DOHH2 (cell line): ENCODE results near the gene DDX51.

Experiments used
- EZH2phosphoT487 ChIP-seq: fragments of 200-600 bp; sonication (generic); IDR thresholded peaks from 2 replicates; pipeline ENCODE4 v1.6.1; 2017; ENCODE audit warnings: borderline replicate concordance, mild to moderate bottlenecking, antibody characterized with exemption, low read length, moderate library complexity, mixed read lengths
- TF ChIP-seq, protein P1 (sequence below): fragments of 200-600 bp; sonication (generic); IDR thresholded peaks from one replicate; pipeline ENCODE4 v1.5.1; 2014; ENCODE audit warnings: antibody characterized with exemption, mild to moderate bottlenecking, low read depth, low read length; ENCODE audit not compliant: poor library complexity, severe bottlenecking

DNA sequence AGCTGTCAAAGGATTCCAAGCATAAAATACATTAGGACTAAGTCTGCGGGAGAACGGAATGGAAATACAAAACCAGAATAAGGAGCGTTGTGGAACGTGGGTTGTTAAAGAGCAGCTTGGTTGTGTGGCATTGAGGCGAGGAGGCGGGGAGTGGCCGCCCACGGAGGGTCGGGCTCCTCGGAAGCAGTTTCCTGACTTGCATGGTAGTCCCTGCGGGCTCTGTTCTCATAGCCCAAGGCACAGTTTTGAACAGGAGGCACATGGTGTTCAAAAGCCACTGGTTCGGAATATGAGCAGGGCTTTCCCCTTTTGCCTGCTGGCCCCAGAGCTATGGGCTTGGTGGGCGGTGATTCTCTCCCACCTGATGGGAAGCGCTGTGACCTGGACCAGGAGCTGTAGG is 12.2 kb downstream of the DDX51 start:
- TF ChIP-seq, protein P1, sequence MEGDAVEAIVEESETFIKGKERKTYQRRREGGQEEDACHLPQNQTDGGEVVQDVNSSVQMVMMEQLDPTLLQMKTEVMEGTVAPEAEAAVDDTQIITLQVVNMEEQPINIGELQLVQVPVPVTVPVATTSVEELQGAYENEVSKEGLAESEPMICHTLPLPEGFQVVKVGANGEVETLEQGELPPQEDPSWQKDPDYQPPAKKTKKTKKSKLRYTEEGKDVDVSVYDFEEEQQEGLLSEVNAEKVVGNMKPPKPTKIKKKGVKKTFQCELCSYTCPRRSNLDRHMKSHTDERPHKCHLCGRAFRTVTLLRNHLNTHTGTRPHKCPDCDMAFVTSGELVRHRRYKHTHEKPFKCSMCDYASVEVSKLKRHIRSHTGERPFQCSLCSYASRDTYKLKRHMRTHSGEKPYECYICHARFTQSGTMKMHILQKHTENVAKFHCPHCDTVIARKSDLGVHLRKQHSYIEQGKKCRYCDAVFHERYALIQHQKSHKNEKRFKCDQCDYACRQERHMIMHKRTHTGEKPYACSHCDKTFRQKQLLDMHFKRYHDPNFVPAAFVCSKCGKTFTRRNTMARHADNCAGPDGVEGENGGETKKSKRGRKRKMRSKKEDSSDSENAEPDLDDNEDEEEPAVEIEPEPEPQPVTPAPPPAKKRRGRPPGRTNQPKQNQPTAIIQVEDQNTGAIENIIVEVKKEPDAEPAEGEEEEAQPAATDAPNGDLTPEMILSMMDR: no peak
- no peak for TF ChIP-seq EZH2phosphoT487
